HG02623 (cell line): ENCODE results near the gene MAD1L1.

ENCODE experiments used
- ATAC-seq: cut with Tn5 transposase; IDR thresholded peaks from one replicate; pipeline ENCODE4 v1.9.1; 2021; ENCODE audit warnings: moderate library complexity; ENCODE audit not compliant: unreplicated experiment

Gene MAD1L1

GRCh38 chr7:1947586-1948217 lies 285.0 kb downstream of the MAD1L1 start:
- ATAC-seq = no peak

GRCh38 chr7:1946773-1947450 lies 285.8 kb downstream of the MAD1L1 start:
- no peak for ATAC-seq

GRCh38 chr7:1946025-1946772 lies 286.5 kb downstream of the MAD1L1 start:
- ATAC-seq = no peak

- no peak for ATAC-seq
These were observed 287.2 kb downstream of the MAD1L1 start for GRCh38 chr7:1945558-1945957.

GRCh38 chr7:1944619-1945210 lies 288.0 kb downstream of the MAD1L1 start:
- no peak for ATAC-seq

GRCh38 chr7:1943933-1944618 lies 288.7 kb downstream of the MAD1L1 start:
- ATAC-seq = no peak

GRCh38 chr7:1943326-1943725 lies 289.4 kb downstream of the MAD1L1 start:
- no peak for ATAC-seq

- ATAC-seq = no peak
These were observed 289.8 kb downstream of the MAD1L1 start for GRCh38 chr7:1942941-1943289.

- ATAC-seq = no peak
These were observed 290.4 kb downstream of the MAD1L1 start for GRCh38 chr7:1942243-1942940.

GRCh38 chr7:1941464-1942242 lies 291.1 kb downstream of the MAD1L1 start:
- ATAC-seq = no peak

- peak; percentile 6 for ATAC-seq
These were observed 291.9 kb downstream of the MAD1L1 start for GRCh38 chr7:1940863-1941262.

GRCh38 chr7:1940402-1940786 lies 292.4 kb downstream of the MAD1L1 start:
- ATAC-seq = peak; percentile 89

GRCh38 chr7:1939434-1940401 lies 293.0 kb downstream of the MAD1L1 start:
- peak; percentile 10 for ATAC-seq

GRCh38 chr7:1938788-1939433 lies 293.8 kb downstream of the MAD1L1 start:
- ATAC-seq = no peak

GRCh38 chr7:1937252-1937605 lies 295.5 kb downstream of the MAD1L1 start:
- ATAC-seq = no peak

- ATAC-seq = no peak
These were observed 296.1 kb downstream of the MAD1L1 start for GRCh38 chr7:1936531-1937251.

- no peak for ATAC-seq
These were observed 296.8 kb downstream of the MAD1L1 start for GRCh38 chr7:1936006-1936310.
